GM19099 (cell line): ENCODE measurements around the gene MRPS16.

Experiments used
- POLR2A ChIP-seq: IDR thresholded peaks from 3 replicates; pipeline ENCODE4 v1.6.1; 2011; ENCODE audit warnings: low read depth; ENCODE audit not compliant: insufficient read length; ENCODE audit errors: extremely low read depth

MRPS16 gene

GRCh38 chr10:73218431-73219191 lies 33.8 kb downstream of the MRPS16 start:
- TF ChIP-seq POLR2A, result no peak

GRCh38 chr10:73217628-73218027 lies 34.8 kb downstream of the MRPS16 start:
- TF ChIP-seq POLR2A, result no peak

- TF ChIP-seq POLR2A, result no peak
These were observed 36.7 kb downstream of the MRPS16 start for GRCh38 chr10:73215749-73216148.

GRCh38 chr10:73211106-73211811 lies 41.2 kb downstream of the MRPS16 start:
- TF ChIP-seq POLR2A, result no peak

GRCh38 chr10:73210395-73211105 lies 41.9 kb downstream of the MRPS16 start:
- no peak for TF ChIP-seq POLR2A

- TF ChIP-seq POLR2A, result no peak
These were observed 42.7 kb downstream of the MRPS16 start for GRCh38 chr10:73209705-73210104.

GRCh38 chr10:73207883-73208282 lies 44.6 kb downstream of the MRPS16 start:
- TF ChIP-seq POLR2A, result no peak

GRCh38 chr10:73206385-73206784 lies 46.1 kb downstream of the MRPS16 start:
- TF ChIP-seq POLR2A, result no peak

- no peak for TF ChIP-seq POLR2A
These were observed 46.6 kb downstream of the MRPS16 start for GRCh38 chr10:73205890-73206289.

- no peak for TF ChIP-seq POLR2A
These were observed 47.4 kb downstream of the MRPS16 start for GRCh38 chr10:73205081-73205480.
